Kasumi-1 (cell line): ENCODE data around the gene MLST8.
A peak's percentile ranks its signal among the peaks of the same experiment; 100 is the strongest.
"Not testable (repeated sequence)": the region's sequence is repeated elsewhere in the genome, so short reads cannot be mapped to it uniquely, and the experiment has no call there.

Experiments used
- DNase-seq, 2 experiments: peaks; one replicate each; lab custom pipeline; 2025; lab: John Stamatoyannopoulos, UW

MLST8 gene

DNA sequence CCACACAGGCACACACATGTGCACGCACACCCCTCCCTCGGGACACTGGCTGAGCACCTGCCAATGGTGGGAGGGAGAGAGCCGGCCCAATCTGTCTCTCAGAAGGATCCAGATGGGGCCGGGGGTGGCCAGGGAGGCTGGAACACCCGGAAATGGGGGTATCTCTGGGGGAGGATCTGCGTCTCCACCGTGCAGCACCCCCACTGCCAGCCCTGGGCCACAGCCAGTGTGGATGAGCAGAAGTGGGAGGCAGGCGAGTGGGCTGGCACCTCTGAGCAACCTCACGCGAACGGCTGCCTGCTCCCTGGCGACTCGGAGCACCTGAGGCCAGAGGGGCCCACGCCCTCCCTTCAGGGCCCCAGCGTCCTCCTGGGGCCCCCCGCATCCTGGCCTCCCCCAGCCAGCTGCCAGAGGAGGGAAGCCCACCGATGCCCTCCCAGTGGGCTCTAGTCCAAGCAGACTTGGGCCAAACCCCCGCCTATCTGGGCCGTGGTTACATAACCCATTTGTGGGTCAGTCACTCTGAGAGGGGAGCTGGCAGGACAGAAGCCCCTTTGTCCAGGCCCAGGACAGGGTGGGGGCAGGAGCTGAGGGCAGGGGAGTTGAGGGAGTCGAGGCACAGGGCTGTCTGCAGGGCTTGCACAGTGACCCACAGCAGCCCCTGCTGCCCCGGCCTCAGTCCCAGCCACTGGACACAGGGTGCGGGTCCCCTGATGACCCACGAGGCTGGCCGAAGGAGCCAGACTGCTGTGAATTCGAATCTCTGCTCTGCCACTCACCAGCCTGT lies 14.4 kb upstream of the MLST8 start:
- no peak for DNase-seq

DNA sequence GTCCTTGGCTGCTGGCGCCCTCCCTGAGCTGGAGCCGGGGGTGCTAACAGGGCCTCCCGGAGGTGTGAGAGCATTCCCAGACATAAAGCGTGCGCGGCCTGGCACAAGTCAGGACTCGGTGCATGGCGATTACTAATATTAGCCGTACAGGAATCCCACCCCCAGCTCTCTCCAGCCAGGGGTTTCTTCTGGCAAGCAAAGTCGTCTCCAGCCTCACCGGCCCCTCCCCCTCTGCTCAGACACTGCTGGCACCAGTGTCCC lies 13.9 kb upstream of the MLST8 start:
- DNase-seq, result no peak

- no peak for DNase-seq
These were observed 11.0 kb upstream of the MLST8 start for GRCh38 chr16:2194166-2194834.

DNA sequence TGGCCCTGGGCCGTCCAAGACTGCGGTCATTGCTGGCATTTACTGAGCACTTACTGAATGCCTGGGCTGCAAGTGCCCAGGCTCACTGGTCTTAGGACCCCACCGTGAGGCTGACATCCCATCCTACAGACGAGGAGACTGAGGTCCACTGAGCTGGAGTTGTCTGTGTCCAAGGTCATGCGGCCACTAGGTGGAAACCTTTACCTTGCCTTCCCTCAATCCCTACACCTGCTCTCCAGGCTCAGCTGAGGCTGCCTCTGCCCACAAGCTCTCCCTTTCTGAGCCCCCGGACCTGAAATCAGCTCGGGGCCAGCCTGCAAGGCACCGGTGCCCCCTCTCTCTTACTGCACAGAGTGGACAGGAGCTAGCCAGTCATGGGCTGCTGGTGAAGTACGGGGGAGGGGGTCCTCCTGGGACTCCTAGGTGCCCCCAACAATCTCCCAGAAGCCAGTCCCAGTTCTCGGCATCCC lies 10.4 kb upstream of the MLST8 start:
- peak in 1 of 2 experiments; percentile 1 for DNase-seq

DNA sequence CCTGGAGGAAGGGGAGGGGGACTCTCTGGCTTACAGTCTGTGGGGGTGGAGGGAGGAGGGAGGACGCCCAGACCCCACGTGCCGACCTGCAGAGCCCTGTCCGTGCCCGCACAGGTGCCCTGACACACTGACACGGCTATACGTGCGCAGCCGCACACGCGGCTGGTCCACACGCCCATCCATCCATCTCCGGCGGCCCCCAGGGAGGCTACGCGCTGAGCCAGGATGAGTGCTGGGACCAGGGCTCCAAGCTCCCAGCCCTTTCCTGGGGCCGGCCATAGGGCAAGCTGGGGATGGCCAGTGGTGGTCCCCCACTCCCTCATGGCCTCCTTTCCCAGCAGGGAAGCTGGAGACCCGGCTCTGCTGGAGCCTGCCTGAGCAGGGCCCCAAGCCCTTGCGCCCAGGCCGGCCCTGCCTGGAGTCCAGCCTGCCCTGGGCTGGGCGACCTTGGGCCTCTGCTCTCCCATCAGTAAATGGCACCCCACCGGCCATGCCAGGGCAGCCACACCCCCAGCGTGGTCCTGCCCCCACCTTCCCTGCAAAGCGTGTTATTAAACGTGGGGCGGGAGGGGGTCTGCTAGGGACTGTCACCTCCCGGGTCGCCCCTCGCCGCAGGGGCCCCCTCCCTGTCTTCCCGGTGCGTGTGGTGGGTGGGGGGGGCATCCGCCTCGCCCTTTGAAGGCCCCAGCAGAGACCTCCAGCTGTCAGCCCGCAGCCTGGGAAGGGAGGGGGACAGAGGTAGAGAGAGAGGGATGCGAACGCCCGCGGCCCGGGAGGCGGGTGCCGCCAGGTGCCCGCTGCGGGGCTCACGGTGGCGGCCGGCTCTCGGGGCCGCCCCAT lies 9.7 kb upstream of the MLST8 start:
- no peak for DNase-seq

DNA sequence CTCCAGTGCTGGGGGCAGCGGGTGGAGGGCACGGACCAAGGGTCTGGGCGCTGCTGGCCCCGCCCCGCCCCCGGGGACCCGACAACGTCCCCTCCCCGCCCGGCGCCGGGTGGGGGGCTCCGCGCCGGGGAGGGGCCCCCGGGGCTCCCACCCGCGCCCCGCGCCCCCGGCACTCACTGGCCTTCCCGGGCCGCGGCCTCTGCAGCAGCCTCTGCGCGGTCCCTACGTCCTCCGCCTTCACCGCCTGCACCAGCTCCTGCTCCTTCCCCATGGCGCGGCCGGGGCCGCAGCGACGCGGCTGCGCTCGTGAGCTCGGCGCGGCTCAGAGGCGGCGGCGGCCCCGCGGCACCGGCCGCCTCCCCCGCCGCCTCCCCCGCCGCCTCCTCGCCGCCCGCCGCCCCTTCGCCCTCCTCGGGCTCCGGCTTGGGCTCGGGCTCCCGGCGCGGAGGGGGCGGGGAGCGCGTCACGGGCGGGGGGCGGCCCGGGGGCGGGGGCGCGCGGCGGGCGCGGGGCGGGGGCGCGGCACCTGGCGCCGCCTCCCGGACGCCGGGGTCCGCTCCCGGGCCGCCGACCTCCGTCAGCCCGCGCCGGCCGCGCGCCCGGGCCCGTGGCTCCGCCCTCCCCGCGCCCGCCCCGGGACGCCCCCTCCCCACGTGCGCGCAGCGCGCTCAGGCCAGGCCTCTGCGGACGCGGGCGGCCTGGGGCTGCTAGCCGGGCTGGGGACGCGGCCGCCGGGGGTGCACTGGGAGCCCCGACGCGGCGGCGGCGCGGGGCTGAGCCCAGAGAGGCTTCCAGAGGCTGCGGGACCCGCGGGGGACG lies 8.9 kb upstream of the MLST8 start, which contains the start of gene CASKIN1:
CASKIN1 (minus strand) TSS at position 444 of the 819 bp plus-strand sequence; CDS start at position 271, 173 bp downstream.
- no peak for DNase-seq

DNA sequence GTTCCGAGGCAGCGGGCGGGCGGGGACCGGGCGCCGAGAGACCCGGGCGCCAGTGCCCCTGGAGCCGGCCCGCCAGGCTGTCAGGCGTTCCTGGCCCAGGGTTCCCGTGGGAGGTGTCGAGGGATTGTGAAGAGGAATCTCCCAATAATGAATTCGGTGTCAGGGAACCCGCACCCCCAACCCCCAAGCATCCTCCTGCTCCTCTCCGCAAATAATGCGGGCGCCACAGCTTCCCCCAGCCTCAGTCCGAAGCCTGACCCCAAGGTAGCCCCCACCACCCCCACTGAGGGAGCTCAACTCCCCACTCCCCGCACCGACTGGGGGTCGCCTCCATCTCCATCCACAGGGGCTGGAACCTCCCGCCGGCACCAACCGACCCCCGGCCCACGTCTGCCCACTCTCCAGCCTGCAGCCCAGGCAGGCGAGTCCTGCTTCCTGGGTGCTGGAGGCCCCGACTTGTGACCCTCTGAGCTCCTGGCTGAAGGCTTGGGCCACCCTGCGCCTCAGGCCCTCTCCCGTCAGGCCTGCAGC lies 8.2 kb upstream of the MLST8 start:
- DNase-seq, result no peak

GRCh38 chr16:2197765-2198164 lies 7.5 kb upstream of the MLST8 start:
- DNase-seq, result no peak

- no peak for DNase-seq
These were observed 7.0 kb upstream of the MLST8 start for GRCh38 chr16:2198283-2198682.

GRCh38 chr16:2199095-2199494 lies 6.2 kb upstream of the MLST8 start:
- DNase-seq, result no peak

DNA sequence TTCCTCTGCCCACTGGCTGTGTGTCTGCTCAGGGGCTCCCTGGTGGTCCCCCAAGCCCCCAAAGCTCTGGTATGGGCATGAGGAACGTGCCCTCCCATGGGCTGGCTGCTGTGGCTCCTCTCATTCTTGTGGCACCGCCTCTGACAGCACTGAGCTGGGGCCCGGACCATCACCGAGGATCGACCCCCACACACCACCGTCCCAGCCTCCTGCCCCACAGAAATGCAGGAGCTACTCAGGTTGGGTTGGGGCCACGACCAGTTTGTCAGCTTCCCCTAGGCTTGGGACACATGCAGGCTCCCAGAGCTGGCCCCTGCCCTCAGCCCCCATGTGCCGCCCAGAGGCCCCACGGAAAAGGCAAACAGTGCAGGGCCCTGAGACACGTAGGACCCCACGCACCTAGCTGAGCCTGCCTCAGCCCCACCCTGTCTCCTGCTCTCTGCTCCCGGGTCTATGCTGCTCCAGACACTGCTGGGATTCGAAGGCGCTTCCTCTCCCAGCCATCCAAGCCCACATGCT lies 5.6 kb upstream of the MLST8 start:
- no peak for DNase-seq

DNA sequence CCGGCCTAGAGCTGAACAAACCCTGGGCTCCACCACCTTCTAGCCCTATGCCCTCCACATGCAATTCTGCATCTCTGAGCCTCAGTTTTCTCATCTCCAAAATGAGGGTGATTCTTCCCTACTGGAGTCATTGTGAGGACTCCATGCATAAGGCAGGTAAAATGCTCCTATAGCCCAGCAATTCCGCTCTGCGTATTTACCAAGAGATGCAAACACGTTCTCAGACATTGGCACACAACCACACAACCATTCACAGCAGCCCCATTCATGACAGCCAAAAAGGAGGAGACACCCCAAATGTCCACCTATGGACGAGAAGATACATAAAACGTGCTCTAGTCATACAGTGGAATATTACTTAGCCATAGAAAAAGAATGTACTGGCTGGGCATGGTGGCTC lies 4.9 kb upstream of the MLST8 start:
- DNase-seq, result no peak

GRCh38 chr16:2203119-2203688 lies 2.0 kb upstream of the MLST8 start:
- not testable (repeated sequence) for DNase-seq

- no peak for DNase-seq
These were observed 694 bp upstream of the MLST8 start for GRCh38 chr16:2204416-2205103.

DNA sequence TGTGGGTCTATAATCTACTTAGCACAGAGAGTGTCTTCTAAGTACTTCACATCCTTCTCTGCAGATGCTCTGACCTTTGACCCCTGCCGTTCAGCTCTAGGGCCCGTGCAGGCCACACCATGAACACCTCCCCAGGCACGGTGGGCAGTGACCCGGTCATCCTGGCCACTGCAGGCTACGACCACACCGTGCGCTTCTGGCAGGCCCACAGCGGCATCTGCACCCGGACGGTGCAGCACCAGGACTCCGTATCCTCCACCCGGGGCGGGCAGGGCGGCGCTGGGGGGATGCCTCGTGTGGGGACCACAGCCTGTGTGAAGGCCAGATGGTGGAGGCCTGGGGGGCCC lies 686 bp downstream of the MLST8 start:
- DNase-seq, result peak in 1 of 2 experiments; percentile 2

- no peak for DNase-seq
These were observed 1.1 kb downstream of the MLST8 start for GRCh38 chr16:2206420-2206779.

DNA sequence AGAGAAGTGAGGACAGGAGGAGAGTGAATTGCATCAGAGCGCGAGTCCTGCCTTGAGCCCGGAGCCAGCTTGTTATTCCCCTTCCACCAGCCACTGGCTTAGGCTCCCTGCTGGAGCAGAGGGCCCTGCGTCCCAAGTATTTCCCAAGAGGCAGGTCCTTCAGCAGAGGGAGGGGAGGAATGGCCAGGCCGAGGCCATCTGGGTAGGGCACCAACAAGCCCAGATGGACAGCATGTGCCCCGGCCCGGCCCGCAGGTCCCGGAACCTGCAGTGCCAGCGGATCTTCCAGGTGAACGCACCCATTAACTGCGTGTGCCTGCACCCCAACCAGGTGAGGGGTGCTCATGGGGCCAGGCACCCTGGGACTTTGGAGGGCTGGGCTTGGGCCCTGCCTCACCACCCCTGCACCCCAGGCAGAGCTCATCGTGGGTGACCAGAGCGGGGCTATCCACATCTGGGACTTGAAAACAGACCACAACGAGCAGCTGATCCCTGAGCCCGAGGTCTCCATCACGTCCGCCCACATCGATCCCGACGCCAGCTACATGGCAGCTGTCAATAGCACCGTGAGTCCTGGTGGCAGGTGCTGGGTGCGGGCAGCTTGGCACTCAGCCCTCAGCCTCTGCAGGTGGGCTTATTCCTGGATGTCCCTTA lies 1.7 kb downstream of the MLST8 start:
- DNase-seq, result no peak

DNA sequence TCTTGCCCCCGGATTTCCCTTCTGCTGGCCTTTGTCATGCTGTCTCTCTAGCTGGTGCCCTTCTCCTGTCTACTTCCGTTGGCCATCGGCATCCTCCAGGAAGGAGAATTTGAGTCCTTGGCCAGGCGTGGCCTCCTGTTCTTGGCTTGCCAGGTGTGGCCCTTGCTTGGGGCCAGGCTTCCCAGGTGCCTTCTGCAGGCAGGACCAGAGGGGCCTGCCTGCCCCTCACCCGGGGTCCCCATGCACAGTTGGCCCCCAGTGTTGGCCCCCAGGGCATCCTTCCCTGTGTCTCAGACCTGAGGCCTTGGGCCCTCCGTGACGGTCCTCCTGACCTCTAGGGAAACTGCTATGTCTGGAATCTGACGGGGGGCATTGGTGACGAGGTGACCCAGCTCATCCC lies 2.6 kb downstream of the MLST8 start:
- no peak for DNase-seq

- no peak for DNase-seq
These were observed 3.1 kb downstream of the MLST8 start for GRCh38 chr16:2208308-2208707.

GRCh38 chr16:2208772-2209171 lies 3.5 kb downstream of the MLST8 start:
- DNase-seq, result no peak
